ENCODE results near the gene RERE.
"Not testable (repeated sequence)": the region's sequence is repeated elsewhere in the genome, so short reads cannot be mapped to it uniquely, and the experiment has no call there.

DNA sequence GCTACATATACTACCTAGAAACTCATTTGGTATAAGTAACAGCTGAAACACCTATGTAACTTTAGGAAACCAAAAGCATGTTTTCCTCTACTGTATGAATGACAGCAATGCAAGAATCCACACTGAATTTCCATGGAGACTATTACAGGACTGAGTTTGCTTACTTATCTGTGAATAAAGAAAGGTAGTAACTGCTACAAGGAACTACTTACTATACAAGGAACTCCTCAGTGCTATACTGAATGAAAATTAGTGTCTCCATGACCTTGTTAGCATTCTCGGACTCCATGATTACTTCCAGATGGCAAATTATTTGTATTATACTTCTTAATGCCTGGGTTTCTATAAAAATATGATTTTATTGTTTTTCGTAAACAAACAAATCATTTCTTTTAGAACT is 198.0 kb downstream of the RERE start:
- not testable (repeated sequence) for TF ChIP-seq EZH2 (IDR thresholded peaks at IDR 0.05; ENCODE audit: borderline replicate concordance, low read length)
- TF ChIP-seq, protein P1, sequence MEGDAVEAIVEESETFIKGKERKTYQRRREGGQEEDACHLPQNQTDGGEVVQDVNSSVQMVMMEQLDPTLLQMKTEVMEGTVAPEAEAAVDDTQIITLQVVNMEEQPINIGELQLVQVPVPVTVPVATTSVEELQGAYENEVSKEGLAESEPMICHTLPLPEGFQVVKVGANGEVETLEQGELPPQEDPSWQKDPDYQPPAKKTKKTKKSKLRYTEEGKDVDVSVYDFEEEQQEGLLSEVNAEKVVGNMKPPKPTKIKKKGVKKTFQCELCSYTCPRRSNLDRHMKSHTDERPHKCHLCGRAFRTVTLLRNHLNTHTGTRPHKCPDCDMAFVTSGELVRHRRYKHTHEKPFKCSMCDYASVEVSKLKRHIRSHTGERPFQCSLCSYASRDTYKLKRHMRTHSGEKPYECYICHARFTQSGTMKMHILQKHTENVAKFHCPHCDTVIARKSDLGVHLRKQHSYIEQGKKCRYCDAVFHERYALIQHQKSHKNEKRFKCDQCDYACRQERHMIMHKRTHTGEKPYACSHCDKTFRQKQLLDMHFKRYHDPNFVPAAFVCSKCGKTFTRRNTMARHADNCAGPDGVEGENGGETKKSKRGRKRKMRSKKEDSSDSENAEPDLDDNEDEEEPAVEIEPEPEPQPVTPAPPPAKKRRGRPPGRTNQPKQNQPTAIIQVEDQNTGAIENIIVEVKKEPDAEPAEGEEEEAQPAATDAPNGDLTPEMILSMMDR (conservative IDR thresholded peaks at IDR 0.05 in 1 of 2, IDR thresholded peaks at IDR 0.05 in 1 of 2; ENCODE audit: extremely low read depth in 1 of 2, insufficient read depth in 1 of 2, low read depth in 1 of 2, low read length in 2 of 2) = not testable (repeated sequence)
